Activated T-helper 1 cell treated with anti-CD3 and anti-CD28 coated beads, Interleukin-2, amount 50 U/mL, for 16 hours (primary cell): ENCODE data around the gene ARHGAP27.
A peak's percentile ranks its signal among the peaks of the same experiment; 100 is the strongest.

Experiments used
- DNase-seq, 2 donors: peaks; one replicate each; pipeline ENCODE4 v3.0.0-alpha.2; 2020; ENCODE audit warnings: low read depth in 1 of 2, low spot score in 1 of 2

The ARHGAP27 gene

DNA sequence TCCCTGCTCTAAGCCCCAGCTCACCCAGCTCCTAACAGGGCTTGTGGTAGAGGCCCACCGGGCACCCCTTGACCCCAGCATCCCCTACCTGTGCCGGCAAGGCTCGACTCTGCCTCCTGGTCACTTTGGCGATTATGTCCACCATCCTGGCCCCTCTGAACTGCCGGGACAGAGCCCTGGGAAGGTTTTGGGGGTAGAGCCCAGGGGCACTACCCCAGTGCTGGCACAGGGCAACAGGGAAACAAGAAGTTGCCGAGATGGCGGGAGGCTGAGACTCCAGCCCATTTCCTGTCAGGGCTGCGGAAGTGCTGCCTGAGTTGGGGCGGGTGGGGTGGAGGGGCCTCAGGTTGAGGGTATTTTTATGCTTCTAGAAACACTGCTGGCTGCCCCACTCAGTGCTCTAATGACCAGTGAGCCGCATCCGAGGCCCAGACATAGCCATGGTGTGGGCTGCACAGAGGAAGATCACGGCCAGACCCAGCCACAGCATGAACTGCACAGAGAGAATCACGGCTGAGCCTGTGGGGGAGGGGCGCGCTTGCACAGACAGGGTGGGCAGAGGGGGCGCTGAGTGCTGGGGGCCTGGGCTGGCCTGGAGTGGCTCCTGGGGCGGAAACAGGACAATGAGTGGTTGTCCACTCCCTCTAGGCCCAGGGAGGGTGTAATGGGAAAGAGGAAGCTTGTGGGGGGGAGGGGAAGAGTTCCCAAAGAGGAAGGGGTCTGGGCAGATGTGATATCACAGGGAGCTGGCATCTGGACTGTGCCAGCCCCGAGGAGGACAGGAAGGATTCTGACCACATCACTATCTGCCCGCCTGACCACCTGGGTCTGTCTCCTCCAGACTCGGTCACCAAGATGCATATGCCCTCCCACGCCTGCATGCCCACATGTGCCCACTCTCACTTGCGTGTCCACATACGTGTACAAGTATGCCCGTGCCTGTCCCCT lies 22.3 kb downstream of the ARHGAP27 start:
- DNase-seq, result peak; percentile 36 to 44

GRCh38 chr17:45409659-45410076 lies 23.0 kb downstream of the ARHGAP27 start:
- no peak for DNase-seq

DNA sequence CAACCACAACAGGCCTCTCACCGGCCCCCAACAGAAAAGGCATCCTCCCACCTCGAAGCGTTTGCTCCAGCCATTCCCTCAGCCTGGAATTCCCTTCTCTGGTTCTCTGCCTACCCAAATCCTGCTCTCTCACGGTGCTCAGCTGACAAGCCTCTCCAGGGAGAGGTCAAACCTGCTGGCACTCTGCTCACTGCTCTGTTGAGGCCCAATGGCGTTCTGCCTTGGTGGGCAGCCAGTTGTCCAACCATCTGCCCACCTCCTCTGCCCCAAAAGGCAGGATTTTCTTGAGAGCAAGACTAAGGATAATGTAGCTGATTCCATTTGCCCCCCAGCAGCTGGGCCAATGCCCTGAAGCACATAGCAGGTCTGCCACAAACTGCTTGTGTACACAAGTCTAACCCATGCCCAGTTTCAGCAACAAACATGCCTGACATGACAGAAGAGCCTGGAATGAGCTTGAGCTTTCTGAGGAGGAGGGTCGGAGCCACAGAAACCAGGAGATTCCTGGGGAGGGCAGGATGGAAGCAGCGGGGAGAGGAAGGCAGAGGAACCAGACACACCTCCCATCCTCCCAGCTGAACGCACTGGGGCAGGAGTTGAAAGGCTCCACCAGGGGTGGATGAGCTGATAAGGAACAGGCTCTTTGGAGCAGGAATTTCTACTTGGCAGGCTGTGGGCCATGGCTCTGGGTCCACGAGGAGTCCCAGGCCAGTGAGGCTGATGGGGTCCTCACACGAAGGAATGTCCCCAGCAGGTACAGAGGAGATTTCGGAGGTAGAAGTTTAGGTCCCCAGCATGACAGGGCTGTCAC lies 23.9 kb downstream of the ARHGAP27 start:
- no peak for DNase-seq

DNA sequence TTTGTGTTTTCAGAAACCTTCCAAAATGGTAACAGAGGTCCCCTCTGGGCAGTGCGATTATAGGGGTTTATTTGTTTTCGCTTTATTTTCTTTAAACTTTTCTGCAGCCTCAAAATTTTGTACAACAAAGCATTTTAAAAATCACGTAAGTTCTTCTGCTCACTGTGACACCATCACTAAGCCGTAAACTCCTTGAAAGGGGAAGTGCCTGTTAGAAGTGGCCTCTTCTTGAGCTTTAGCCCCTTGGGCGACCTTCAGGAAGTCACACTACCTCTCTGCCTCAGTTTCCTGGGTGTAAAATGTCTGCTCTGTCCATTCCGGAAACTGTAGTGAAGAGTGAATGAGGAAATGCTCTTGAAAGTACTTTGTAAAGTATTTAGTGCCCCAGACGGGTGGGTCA lies 26.6 kb downstream of the ARHGAP27 start:
- no peak for DNase-seq

DNA sequence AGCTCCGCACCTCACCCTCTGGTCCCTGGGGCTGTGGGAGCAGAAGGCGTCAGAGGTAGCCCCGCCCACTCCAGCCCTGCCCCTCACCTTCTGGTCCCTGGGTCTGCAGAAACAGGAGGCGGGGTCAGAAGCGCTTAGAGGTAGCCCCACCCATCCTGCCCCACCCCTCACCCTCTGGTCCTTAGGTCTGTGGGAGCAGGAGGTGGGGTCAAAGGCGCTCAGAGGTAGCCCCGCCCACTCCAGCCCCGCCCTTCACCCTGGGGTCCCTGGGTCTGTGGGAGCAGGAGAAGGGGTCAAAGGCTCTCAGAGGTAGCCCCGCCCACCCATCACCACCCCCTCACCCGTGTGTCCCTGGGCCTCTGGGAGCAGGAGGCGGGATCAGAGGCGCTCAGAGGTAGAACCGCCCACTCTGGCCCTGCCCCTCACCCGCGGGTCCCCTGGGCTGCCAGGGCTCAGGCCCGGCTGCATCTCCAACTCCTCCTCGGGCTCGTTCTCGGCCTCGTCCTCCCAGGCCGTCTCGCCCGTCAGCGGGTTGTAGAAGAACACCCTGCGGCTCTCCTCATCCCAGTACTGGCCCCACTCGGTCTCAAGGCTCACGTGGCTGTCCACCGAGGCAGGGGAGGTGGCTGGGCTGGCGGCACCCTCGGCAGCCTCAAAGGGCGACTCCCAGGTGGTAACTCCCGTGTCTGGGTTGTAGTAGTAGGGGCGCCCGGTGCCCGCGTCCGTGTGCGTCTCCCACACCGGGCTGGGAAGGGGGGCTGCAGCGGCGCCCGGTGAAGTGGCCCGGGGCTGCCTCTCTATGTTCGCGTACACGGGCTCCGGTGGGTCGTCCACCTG lies 27.2 kb downstream of the ARHGAP27 start:
- DNase-seq, result no peak

DNA sequence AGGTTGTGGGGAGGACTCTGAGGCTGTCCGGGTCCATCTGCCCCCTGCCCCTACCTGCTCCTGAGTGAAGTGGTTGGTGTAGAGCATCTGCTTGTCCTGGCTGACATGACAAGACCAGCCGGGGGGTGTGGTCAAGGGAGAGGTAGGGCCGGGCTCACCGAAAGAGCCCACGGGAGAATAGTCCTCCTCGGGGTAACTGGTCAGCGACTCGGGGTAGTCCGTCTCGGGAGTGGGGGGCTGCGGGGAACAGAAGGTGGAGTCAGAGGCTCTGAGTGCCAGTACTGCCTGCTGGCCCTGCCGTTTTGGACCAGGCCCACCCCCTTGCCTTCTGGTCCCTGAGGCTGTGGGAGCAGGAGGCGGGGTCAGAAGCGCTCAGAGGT lies 27.8 kb downstream of the ARHGAP27 start:
- DNase-seq, result no peak

DNA sequence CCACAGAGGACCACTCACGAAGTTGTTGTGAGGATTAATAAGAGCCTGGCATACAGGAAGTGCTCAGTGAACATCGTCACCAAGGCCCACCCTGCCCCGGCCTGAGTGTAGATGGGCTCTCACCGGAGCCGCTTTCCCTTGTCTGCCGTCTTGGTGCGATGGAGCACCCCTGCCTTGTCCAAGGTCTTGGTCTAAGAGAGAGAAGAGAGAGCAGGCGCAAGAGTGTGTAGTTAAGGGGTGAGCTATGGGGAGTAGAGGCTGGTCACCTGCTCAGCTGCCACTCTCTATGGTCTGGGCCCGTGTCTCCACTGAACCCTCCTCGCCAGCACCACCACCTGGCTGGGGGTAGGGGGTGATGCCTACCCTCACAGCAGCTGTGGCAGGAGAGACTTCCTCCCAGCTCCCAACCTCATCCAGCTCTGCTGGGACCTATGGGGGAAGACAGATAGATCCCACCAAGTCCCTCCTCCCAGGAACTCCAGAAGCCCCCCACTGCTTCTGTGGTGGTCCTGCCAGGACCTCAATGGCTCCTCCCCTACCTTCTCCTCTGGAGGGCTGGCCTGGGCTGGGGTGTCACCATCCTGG lies 28.7 kb downstream of the ARHGAP27 start:
- DNase-seq, result no peak

- no peak for DNase-seq
Observed at GRCh38 chr17:45402916-45403315, 29.8 kb downstream of the ARHGAP27 start.

DNA sequence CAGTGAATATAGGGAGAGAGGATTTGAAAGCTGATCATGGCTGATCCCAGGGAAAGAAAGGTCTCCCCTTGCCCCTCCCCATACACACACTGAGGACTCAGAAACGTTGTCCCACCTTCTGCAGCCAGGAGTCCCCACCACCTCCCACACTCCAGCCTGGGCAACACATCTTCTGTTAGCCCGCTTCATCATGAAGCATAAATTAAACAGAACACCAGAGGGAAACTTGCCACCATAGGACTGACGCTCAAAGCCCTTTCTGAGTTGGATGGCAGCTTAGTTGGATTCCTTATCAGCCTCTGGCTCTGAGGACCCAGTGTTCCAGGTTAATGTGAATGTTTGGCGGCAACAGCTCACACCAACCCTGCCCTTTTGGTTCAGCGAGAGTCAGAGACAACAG lies 33.9 kb downstream of the ARHGAP27 start:
- no peak for DNase-seq

DNA sequence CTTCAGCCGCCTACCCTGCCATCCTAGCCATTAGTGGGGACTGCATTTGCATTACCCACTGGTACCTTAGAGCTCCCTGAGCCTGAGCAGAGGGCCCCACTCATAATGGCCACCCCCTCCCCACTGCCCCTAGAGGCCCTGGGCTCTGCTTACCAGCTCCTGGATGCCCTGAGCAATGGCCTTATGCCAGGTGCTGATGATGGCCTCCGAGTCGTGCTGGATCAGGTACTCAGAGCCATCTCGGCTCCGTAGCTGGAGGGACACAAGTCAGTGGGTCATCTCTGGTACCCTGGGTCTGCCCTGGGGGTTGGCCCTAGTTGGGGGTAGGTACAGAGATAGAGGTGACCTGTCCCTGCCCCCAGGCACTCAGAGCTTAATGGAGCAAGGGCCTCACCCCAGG lies 34.9 kb downstream of the ARHGAP27 start:
- DNase-seq, result no peak

- DNase-seq, result no peak
Observed at GRCh38 chr17:45396496-45397205, 36.0 kb downstream of the ARHGAP27 start.

- DNase-seq, result no peak
Observed at GRCh38 chr17:45395569-45396415, 36.9 kb downstream of the ARHGAP27 start.

DNA sequence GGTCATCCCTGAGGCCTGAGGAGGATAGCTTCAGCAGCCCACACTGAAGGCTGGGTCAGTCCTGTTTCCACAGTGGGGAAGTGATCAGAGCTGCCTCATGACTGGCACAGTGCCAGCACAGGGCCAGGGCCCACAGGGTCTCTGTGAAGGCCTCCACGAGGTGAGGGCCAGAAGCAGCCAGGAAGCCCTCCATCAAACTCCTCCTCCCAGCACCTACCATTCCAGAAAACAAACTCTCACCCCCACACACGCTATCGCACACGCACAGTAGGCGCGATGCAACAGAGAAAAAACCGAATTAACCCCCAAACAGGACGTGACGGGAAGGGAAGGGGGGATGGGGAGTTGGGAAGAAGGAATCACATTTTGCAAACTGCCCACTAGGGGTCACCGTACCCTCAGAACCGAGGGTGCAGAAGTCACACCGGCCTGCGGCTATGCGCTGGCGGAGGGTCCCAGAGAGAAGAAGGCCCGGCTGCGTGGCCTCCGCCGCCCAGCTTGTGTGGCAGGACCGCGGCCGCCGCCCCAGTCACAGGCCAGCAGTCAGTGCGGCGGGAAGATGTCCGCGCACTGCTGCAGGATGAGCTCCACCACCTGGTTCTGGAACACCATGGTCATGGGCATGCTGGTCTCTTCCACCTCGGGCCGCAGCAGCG lies 37.6 kb downstream of the ARHGAP27 start:
- DNase-seq, result no peak

DNA sequence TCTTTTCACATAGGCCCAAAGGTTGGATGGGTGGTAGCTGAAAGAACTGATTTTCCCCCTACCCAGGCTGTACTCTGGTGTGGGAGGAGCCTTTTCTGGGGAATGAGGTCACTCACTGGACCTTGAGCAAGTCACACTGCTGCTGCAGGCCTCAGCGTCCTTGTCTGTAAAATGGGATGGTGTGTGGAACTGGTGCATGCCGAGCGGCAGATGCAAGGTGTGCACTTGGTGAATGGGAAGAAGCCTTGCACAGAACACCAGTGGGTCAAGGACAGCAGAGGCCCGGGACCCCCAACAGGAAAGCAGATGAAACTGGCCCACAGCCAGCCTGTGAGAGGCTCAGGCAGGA lies 38.1 kb downstream of the ARHGAP27 start:
- no peak for DNase-seq

GRCh38 chr17:45394091-45394490 lies 38.6 kb downstream of the ARHGAP27 start:
- DNase-seq, result no peak

GRCh38 chr17:45393411-45393810 lies 39.3 kb downstream of the ARHGAP27 start:
- DNase-seq, result no peak

DNA sequence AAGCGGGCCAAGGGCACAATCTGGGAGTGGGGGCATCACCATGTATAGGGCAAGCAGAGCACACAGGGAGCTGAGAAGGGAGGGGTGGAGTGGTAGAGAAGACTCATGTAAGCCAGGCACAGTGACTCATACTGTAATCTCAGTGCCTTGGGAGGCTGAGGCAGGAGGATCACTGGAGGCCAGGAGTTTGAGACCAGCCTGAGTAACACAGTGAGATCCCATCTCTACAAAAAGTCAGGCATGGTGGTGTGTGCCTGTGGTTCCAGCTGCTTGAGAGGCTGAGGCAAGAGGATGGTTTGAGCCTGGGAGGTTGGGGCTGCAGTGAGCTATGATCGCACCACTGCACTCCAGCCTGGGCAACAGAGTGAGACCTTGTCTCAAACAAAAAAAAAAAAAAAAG lies 40.8 kb downstream of the ARHGAP27 start:
- DNase-seq, result no peak

- no peak for DNase-seq
Observed at GRCh38 chr17:45391291-45391690, 41.4 kb downstream of the ARHGAP27 start.

DNA sequence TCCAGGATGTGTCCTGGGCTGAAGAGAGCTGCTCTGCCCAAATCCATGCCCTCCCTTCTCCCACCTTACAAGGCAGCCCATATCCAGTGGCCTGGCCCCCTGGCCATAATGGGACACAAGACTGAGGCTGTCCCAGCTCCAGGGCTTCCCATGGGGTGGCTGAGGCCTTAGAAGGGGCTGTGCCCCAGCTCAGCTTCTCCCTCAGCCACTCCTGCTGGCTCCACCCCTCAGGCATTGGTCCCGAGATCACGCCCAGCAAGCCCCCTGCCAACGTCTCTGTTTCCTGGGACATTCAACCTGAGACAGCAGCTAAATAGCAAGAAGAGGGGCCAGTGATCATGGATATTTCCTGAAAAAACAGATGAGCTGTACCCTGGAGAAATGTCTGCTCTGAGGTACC lies 43.3 kb downstream of the ARHGAP27 start:
- DNase-seq, result no peak
